HG03460 (cell line): ENCODE data around the gene BCL2.

Experiments used
- ATAC-seq: cut with Tn5 transposase; IDR thresholded peaks from one replicate; pipeline ENCODE4 v1.9.1; 2021; ENCODE audit not compliant: unreplicated experiment

BCL2 gene

DNA sequence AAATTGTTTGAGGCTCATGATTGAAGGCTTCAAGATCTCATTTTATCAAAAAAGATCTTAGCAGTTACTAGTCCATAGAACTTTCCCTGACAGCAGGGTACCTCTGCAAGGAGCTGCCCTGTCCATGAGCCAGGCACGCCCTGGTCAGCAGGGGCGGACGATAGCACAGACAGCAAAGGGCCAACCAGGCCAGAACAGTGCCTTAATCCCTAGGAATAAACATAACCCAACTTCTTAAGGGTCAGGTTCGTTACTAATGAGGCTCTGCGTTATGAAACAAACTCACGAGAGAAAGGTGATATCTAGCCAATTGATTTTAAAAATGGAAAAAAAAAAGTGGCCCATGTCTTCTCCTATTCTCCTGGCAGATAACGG is 59.2 kb downstream of the BCL2 start:
- no peak for ATAC-seq

DNA sequence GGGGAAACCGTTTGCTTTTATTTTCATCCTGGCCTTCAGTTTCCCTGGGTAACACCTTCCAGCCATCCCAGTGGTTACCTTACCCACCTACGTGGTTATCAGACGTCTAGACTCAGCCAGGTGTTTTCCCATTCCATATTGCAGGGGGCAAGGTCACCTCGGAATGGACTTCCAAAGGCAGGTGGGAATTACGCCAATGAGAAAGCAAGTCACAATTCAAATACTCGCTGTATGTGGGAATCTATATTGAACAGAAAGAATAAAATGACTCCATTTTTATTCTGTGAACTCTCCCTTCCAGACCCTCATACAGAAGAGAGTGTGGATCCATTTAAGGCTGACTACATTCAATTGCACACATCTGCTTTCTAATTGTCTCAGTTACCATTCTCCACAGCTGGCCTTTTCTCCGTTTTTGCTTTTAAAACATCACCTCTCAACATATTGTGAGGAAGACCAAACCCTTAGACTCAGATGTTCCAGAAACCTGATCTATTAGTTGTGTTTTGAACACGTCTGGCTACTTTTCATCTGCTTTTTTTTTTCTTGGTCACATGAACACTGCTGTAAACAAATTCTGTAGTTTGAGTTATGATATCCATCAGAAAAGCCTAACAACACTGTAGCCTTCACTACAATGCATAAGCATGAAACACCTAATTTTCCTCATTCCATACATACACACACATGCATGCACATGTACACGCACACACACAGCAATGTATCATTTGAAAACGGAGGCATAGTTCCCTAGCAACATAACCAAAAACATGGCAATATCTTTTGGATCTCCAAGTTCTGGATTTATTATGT is 59.8 kb downstream of the BCL2 start:
- no peak for ATAC-seq

DNA sequence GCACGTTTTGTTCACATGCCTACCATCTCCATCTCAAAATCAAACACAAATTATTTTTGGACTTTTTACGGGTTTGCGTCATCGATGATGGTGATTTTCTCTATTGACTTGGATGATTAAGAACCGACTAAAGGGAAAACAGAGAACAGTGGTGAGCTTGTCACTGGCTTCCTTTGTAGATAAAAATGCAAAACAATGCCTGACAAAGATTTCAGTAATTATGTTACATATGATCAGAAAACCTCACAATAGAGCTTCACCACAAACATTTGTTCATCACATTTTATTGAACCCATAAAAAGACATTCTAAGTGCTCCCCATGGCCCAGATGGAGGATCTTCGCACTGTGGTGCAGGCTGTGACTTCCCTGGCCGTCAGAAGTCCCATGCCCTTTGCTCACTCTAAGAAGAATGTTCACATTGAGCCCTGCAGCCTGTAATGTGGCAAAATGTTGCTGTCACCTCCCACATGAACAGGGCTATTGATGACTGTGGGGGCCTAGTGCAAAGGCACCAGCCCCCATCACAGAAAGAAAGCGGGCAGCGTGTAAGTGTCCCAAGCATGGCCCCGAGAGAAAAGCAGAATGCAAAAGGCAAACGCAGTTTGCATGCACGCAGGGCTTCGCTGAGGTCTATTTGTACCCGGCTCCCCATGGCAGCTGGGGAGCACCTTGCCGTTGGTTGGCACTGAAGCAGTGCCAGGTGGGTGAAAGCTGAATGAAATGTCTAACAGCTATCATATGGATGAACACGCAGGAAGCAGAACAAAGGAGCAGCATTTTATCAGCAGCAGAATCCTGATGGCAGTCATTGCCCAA is 60.6 kb downstream of the BCL2 start:
- no peak for ATAC-seq

DNA sequence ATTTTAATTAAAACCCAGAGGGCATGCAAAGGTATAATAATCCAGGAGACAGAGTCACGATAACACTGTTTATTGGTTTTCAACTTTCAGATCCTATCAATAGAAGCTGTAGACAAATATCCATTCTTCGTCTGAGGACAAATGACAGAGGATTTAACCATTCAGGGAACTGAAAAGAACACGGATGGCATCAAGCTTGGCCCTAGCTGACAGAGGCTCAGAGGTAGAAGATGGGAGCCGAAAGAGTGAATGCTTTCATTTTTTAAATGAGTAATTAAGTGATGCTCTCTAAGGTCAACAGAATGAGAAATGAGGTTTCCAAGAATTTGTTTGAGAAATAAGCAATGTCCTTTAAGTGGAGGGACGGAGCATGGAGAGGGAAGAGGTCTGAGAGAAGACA is 62.1 kb downstream of the BCL2 start:
- no peak for ATAC-seq

DNA sequence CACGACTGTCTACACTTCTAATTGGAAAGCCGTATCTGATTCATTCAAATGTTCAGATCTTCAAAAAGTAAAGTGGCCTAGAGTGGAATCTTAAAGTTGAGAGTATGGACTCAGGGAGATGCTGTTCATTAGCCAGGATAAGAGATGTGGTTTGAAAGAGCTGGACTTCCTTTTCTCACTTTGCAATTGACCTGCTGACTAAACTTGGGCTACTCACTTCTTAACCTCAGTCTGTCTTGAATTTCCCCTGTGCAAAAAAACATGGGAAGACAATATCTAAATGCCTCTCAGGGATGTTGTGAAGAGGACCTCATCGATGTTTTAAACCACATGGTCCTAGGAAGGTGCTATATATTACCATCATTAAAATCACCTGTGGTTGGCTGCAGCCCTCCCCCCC is 64.1 kb downstream of the BCL2 start:
- peak; percentile 54 for ATAC-seq

DNA sequence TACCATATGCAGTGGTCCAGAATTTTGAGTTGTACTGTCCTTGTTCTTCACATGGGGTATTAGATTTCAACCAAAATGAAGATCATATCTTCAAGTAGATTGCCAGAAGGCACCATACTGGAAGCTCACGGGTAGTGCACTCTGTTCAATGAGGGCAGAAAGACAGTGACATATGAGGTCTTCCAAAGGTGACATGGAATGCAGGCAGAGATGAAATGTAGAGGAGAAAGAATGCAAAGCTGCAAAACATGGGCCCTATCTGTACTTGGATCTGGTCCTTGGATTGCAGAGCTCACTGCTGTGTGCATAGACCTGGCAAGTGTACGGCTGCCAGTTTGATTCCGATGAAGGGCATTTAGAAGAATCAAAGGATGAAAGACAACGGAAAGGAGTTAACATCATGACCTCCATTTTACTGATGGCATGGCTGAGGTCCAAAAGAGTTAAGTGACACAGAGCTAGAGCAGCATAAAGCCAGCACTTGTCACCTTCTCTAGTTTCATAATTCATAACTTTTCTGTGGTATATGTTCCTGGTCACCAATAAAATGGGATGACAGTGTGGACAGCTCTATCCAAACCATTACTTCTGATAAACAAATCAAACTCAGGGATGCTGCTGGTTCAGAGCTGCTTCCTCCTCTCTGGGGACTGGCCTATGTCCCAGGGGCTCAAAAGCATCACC is 64.7 kb downstream of the BCL2 start:
- no peak for ATAC-seq

DNA sequence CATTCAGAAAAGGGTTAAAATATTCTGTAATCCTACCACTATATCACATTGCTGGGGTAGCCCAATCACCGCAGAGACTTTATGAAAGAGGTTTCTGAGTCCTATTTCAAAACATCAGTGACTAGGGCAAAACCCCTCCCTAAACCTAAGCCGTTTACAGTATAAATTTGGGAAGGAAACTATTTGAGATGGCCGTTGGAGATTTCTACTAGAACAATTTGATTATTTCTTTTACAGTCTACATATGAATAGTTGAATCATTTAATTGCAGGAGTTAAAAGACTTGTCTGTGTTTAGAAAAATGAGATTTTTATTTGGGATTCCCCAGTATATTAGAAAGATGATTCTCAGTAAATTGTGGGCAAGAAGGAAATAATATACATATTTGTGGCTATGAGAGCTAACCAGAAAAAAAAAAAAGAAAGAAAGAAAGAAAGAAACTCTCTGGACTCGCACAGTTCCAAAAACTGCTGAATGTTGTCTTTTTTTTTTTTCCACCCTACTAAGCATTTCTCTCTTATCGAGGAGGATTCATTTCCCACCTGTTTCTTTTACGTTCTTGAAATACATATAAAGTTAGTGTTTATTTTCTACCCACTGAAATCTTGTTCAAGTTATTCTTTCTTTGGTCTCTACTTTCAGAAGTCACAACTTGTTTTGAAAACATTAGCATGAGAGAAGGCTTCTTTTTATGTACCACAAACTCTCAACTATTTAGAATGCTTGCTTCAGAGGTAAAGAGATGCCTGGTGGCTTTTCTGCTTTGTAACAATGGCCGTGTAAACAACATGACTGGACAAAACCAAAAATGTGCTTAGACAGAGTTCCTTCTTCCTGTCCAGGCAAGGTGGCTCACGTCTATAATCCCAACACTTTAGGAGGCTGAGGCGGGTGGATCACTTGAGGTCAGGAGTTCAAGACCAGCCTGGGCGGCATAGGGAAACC is 65.9 kb downstream of the BCL2 start:
- no peak for ATAC-seq

DNA sequence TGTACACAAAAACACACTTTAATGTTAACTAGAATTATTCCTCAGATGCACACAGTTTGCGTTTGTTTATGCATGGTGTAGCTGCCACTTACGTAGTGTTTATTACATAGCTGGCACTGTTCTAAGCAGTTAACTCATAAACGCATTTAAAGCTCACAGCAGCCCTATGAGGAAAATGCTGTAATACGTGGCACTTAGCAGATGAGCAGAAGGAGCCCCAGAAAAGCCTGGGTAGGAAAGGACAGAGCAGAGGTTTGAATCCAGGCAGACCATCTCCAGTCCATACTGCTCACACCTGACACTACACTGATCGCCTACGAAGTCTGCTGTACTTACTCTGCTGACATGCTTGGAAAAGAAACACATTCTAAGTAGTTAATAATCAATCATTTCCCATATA is 66.6 kb downstream of the BCL2 start:
- no peak for ATAC-seq

DNA sequence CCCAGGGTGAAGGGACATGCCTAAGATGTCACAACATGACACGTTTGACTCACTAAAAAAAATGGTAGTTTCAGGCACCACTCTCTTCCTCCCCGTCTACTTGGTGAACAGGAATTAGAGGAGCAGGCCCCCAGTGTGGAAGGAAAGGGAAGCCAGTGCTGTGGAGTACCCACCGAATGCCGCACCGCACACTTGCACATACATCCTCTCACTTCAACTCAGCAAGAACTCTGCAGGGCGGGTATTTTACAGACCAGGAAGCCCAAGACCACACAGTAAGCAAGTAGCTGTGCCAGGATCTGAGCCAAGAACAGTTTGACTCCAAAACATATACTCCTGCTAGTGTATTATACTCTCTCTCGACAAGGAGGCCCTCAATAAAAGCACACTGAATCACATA is 69.8 kb downstream of the BCL2 start:
- ATAC-seq = no peak

DNA sequence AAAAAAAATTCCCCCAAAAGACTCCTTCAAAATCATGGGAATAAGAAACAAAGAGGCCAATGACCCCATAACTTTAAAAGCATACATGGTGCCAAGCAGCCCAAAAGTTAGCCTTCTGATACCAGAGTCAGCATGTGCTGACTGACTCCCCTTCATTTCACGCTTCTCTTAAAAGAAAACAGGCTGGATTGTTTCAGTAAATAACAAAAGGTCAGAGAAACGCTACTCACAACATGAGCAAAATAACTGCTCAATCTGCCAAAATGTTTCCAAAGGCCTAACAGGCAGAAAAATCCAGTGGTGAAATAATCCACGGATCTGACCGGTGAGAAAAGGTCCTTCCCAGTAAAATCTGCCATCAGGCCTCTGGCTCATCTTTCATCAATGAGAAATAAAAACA is 71.6 kb downstream of the BCL2 start:
- no peak for ATAC-seq

DNA sequence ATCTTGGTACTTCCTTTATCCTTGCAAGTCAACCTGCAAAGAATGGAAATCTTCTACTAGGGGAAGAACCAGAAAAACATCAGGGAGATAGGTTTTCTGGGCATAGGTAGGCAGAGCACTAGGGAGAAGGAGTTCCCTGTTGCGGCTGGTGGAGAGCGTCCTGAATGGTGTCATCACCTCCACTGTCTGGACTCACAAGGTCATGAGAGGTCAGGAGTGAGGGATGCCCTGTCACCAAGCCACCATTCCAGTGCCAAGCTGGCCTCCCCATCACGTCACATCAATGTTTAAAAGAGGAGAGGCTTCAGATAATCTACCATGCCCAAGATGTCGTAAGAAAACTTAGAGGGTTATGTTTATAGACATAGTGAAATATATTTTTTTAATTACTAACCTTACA is 72.1 kb downstream of the BCL2 start:
- no peak for ATAC-seq

DNA sequence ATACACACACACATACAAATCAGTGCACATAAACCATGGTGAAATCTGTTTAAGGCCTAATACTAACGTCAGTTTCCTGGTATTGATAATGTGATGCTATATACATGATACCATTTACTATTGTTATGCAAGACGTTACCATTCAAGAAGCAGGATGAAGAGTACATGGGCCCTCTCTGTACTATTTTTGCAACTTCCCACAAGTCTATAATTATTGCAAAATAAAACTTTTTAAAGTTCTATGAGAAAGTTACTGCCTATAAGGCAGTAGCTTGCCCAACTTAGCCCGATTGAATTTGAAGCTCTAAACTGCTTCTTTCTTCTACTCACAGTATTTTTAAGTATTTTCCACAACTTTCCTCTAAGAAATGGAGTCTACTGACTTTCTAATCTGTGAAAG is 74.0 kb downstream of the BCL2 start:
- ATAC-seq = no peak

DNA sequence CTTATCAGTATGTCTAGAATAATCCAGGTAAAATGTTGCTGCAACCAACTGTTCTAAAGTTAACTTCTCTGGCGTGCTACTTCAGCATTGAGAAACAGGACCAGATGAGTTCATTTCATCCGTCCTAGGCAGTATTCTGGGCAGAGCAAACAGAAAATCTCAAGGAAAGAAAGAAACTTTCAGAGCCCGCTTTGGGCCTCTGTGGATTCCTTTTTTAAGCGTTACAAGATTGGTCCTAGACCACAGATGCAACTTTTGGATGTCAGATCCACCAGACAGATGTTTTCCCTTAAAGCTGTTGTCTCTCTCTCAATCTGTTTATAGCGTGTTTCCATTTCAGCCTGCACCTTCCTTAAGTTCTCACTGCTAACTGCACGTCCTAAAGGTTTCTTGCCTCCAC is 75.0 kb downstream of the BCL2 start:
- no peak for ATAC-seq

DNA sequence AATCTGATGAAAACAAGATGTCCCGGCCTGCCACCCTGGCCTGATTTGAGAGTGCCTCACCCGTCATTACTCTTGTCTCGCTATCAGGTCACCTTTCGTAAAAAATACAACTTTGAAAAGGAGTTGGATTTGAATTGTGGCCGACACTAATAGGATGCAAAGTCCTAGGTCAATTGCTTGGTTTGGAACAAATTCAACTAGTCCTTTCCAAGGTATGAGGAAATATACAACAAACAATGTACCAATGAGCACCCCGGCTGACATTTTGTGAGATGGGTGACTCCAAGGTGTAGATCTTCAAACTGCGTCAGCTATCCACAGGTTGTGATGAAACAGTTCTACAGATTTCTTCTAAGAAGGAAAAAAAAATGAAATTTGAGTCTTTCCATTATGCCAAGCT is 77.8 kb downstream of the BCL2 start:
- ATAC-seq = no peak

DNA sequence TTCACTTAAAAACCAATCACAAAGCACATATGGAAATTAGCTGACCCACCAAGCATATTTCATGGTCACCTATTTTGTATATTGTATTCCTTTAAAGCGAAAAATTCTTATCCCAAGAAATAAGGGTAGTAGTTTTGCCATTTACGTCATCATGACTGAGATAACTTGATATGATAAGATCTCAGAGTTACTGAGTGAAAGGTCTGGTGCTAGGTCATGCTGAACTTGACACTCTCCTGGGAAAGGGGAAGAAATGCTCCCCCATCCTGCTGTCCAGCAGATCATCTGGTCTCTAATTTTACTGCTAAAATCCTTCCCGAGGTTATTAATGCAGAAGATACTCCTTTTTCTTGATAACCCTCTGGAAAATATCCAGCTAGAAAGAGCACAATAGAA is 78.3 kb downstream of the BCL2 start:
- no peak for ATAC-seq

DNA sequence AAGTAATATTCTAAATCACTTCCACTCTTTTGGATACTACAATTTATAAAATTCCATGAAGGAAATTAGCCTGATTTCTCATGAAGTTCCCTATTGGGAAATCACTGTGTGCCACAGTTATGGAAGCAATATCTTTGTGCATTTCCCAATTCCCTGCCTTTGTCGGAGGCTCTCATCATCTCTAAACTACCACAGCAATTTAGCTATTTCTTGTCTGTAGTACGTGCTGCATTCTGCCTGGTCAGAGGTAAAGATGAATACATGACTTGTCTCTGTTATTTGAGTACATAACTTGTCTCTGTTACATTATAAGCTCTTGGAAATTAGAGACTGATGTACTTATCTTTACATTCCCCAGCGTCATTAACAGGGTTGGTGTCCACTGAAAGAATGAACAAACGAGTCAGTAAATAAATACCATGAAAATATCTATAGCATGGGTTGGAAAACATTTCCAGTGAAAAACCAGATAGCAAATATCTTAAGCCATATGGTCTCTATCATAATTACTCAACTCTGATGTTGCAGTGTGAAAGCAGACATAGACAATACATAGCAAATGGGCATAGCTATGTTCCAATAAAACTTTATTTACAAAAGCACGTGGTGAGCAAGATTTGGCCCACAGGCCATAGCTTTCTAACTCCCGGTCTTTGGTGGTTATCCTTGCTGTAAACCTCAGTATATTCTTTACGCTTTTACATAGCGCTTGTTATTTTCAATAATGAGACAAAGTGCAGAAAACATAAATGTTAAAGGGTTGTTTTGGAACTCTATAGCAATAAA is 78.8 kb downstream of the BCL2 start:
- ATAC-seq = no peak

DNA sequence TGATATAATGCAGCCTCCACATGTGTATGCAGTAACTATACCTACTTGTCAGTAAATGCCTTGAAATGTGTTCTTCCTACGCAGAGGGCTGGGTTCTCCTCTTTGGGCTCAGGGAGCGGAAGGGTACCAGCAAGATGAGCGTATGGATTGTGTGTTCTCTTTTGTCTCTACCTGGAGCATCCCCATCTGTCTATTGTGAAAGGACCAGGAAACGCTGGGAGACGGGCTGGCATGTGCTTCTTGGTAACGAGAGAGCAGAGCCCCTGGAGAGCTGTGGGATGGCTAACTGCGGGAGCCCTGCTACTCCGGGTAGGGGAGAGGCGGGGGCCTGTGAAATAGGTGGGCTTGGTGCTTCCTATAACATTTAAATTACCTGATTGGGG is 80.9 kb downstream of the BCL2 start:
- ATAC-seq = no peak

DNA sequence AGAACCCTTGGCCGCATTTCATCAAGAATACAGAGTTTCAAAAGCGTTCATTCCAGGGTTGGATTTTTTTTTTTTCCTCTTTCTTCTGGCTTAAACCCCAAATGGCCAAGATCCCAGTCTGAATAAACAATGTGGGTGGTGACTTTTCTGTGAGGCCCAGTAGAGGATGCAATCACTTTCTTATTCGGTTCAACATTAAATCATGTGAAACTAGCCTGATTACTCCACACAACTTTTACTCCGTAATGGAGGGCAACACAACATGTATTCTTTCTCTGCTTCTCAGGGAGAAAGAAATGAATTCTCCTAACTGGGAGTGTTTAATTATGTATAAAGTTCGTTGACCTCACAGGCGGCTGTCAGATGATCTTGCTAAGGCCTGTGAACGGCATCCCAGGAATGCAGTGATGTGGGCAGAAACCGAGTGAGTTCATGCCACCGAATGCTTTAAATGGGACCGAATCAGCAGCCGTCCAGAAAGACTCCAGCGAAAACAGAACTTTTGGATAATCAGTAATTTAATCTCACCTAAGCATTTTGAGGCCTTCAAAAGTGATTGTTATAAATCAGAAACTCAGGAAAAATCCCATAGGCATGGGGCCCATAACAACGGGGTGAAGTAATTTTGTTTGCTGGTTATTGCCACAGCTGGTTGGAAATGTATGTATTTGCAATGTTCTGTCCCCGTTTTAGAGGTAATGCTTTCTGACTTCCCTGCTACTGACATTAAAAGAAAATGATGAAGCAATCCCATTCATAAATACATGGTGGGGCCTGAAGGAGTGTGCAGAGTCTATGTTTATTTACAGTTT is 81.5 kb downstream of the BCL2 start:
- ATAC-seq = no peak
